ENCODE results near the gene RAPGEF3.

Gene RAPGEF3

DNA sequence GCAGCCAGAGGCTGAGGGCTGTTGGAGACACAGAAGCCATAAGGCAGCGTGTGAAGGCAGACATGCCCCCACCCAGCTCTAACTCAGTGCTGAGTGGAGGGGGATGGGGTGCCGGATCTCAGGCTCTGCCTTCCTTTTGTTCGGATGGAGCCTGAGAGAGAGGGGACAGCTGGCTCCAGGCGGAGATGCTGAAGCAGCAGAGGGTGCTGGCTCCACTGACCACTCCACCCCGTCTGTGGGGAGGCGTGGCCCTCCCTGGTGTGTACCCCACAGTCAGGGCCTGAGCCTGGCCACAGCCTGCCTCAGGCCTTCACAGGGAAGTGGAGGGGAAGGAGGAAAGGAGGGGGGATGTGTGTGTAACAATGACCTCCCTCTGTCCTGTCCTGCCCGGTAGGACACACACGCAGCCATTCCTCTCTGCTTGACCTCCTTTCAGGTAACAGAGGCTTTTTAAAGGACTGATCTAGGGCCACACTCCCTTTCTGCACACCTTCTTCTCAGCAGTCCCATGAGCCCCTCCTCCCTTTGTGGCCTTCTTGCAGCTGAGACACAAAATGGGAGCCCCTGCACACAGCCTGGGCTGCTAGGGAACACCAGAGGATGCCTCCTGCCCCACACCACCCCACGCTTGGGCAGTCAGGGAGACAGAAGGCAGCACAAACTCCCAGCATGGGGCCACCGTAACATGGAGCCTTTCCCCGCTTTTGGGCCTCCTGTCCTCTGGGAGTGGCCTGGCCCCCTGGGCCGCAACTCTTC is 23.8 kb downstream of the RAPGEF3 start:
- Histone ChIP-seq H3K27me3 (ENCODE audit: control insufficient read depth, insufficient read depth, low read length) (no peaks in the 10 kb centered on the region), H3K4me2 (ENCODE audit: low read length) (no peak overlapping the region), H3K36me3 (ENCODE audit: control insufficient read depth, insufficient read depth, low read length) (no peaks in the 10 kb centered on the region), H3K79me2 (no peaks in the 10 kb centered on the region), H2AFZ (peak overlapping the region; percentile 43), H3K4me1 (peaks cover 49% of the 10 kb centered on the region), H3K9me3 (ENCODE audit: control insufficient read depth, low read length) (no peaks in the 10 kb centered on the region), H3K9ac (no peak overlapping the region), H3K4me3 (ENCODE audit: low read depth, low read length) (no peak overlapping the region), H3K27ac (peak overlapping the region; percentile 32)
- TF ChIP-seq, protein P1, sequence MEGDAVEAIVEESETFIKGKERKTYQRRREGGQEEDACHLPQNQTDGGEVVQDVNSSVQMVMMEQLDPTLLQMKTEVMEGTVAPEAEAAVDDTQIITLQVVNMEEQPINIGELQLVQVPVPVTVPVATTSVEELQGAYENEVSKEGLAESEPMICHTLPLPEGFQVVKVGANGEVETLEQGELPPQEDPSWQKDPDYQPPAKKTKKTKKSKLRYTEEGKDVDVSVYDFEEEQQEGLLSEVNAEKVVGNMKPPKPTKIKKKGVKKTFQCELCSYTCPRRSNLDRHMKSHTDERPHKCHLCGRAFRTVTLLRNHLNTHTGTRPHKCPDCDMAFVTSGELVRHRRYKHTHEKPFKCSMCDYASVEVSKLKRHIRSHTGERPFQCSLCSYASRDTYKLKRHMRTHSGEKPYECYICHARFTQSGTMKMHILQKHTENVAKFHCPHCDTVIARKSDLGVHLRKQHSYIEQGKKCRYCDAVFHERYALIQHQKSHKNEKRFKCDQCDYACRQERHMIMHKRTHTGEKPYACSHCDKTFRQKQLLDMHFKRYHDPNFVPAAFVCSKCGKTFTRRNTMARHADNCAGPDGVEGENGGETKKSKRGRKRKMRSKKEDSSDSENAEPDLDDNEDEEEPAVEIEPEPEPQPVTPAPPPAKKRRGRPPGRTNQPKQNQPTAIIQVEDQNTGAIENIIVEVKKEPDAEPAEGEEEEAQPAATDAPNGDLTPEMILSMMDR (IDR thresholded peaks at IDR 0.05), result no peak

DNA sequence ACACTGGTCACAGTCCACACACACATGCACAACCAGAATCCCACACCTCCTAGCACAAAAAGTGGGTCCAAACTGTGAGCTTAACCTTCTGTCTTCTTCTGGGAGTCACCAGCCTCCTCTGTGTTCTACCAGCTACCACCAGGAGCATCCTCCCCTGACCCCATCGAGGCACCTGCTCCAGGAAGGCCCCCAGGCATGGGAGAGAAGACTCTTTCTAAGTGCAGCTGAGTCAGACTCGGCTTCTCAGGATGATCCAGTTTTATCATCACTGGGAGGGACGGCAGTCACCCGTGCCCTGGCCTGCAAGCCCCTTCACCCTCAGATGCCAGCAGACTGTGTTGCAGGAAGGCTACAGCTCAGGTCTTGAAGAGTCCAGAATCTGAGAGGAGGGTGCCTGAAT is 25.5 kb downstream of the RAPGEF3 start:
- peaks cover 54% of the 10 kb centered on the region for H3K4me1 ChIP-seq
- H3K36me3 ChIP-seq (ENCODE audit: control insufficient read depth, insufficient read depth, low read length), result no peaks in the 10 kb centered on the region
- no peak overlapping the region for H3K4me2 ChIP-seq (ENCODE audit: low read length)
- no peaks in the 10 kb centered on the region for H3K9me3 ChIP-seq (ENCODE audit: control insufficient read depth, low read length)
- H3K9ac ChIP-seq, result no peak overlapping the region
- no peaks in the 10 kb centered on the region for H3K27me3 ChIP-seq (ENCODE audit: control insufficient read depth, insufficient read depth, low read length)
- H3K4me3 ChIP-seq (ENCODE audit: low read depth, low read length), result no peak overlapping the region
- TF ChIP-seq, protein P1 (IDR thresholded peaks at IDR 0.05), result no peak
- H3K79me2 ChIP-seq, result no peaks in the 10 kb centered on the region
- H2AFZ ChIP-seq, result no peak overlapping the region
- no peak overlapping the region for H3K27ac ChIP-seq

DNA sequence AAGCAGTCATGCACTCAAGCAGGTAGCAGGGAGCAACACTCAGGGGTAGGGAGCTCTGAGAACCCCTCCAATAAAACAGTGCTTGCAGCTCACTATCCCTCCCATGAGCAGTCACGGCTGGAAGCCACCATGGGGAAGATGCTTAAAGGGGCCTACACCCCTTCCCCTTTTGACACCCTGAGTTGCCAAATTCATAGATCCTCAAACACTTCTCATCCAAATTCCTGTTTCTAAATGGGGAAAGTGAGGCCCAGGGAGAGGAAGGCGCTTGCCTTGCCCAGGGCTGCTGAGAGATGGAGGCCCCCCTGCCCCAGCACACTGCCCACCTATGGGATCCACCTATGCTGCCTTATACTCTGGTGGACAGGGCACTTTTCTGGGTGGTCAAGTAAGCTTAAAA is 26.2 kb downstream of the RAPGEF3 start:
- Histone ChIP-seq H2AFZ (no peak overlapping the region), H3K9ac (no peak overlapping the region), H3K4me1 (peaks cover 47% of the 10 kb centered on the region), H3K36me3 (ENCODE audit: control insufficient read depth, insufficient read depth, low read length) (no peaks in the 10 kb centered on the region), H3K79me2 (no peaks in the 10 kb centered on the region), H3K27me3 (ENCODE audit: control insufficient read depth, insufficient read depth, low read length) (no peaks in the 10 kb centered on the region), H3K9me3 (ENCODE audit: control insufficient read depth, low read length) (no peaks in the 10 kb centered on the region), H3K27ac (no peak overlapping the region), H3K4me2 (ENCODE audit: low read length) (no peak overlapping the region), H3K4me3 (ENCODE audit: low read depth, low read length) (no peak overlapping the region)
- TF ChIP-seq, protein P1 (IDR thresholded peaks at IDR 0.05), result no peak

DNA sequence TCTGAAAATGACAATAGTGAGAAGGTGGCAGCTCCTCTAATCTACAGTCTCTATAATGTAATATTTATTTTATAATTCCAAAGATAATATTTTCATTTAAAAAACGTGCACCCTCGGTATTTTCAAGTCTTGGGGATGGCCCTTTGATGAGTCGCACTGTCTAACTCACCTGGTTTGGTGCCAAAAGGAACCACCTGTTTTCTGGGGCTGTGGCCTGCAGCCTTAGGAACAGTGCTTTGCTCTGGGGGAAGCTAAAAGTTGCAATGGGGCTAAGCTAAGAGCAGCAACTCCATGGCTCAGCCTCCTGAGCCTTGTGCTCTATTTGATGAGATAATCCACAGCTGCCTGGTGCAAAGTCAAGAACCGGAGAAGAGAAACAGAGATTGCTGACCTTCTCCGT is 27.0 kb downstream of the RAPGEF3 start:
- Histone ChIP-seq H2AFZ (no peak overlapping the region), H3K4me3 (ENCODE audit: low read depth, low read length) (no peak overlapping the region), H3K27ac (no peak overlapping the region), H3K36me3 (ENCODE audit: control insufficient read depth, insufficient read depth, low read length) (no peaks in the 10 kb centered on the region), H3K9me3 (ENCODE audit: control insufficient read depth, low read length) (no peaks in the 10 kb centered on the region), H3K79me2 (no peaks in the 10 kb centered on the region), H3K9ac (no peak overlapping the region), H3K27me3 (ENCODE audit: control insufficient read depth, insufficient read depth, low read length) (no peaks in the 10 kb centered on the region), H3K4me1 (peaks cover 41% of the 10 kb centered on the region), H3K4me2 (ENCODE audit: low read length) (no peak overlapping the region)
- TF ChIP-seq, protein P1 (IDR thresholded peaks at IDR 0.05), result no peak

DNA sequence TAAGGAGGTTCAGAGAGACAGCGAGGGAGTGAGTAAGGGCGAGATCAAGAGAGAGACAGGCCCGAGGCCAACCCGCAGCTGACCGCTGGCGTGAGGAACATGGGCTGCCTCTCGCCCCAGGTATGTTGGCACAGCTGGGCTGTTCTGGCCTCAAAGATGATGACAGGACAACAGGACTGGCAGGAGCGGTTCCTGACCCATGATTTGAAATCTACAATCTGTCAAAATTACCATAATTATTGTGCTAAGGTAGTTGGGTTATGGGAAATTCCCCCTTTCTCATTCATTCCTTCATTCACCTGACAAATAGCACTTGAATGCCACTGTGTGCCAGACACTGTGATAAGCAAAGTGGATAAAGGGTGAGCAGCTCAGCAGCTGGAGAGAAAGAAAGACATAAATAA is 28.3 kb downstream of the RAPGEF3 start:
- peaks cover 29% of the 10 kb centered on the region for H3K4me1 ChIP-seq
- no peaks in the 10 kb centered on the region for H3K36me3 ChIP-seq (ENCODE audit: control insufficient read depth, insufficient read depth, low read length)
- H3K27me3 ChIP-seq (ENCODE audit: control insufficient read depth, insufficient read depth, low read length), result no peaks in the 10 kb centered on the region
- no peak overlapping the region for H3K9ac ChIP-seq
- no peaks in the 10 kb centered on the region for H3K79me2 ChIP-seq
- TF ChIP-seq, protein P1 (IDR thresholded peaks at IDR 0.05), result no peak
- H2AFZ ChIP-seq, result peak overlapping the region; percentile 56
- no peaks in the 10 kb centered on the region for H3K9me3 ChIP-seq (ENCODE audit: control insufficient read depth, low read length)
- no peak overlapping the region for H3K4me2 ChIP-seq (ENCODE audit: low read length)
- peak overlapping the region; percentile 46 for H3K27ac ChIP-seq
- H3K4me3 ChIP-seq (ENCODE audit: low read depth, low read length), result no peak overlapping the region

All from parathyroid adenoma (tissue), 2 donors.